GM06990 (cell line): Measurements from ENCODE around the gene MYCL.

ENCODE experiments used
- DNase-seq: peaks from one replicate; pipeline ENCODE4 v3.0.0-alpha.2; 2011; ENCODE audit not compliant: insufficient read length; ENCODE audit errors: extremely low read depth
- H3K27me3 ChIP-seq: replicated peaks from 2 replicates; pipeline ENCODE4 v1.6.0; 2011; ENCODE audit warnings: low read length; ENCODE audit not compliant: control insufficient read depth, insufficient read depth
- H3K36me3 ChIP-seq: 2 replicates; pipeline ENCODE4 v1.5.1; 2011; ENCODE audit warnings: low read length; ENCODE audit not compliant: control insufficient read depth, insufficient read depth
- H3K4me3 ChIP-seq: replicated peaks from 2 replicates; pipeline ENCODE4 v1.5.1; 2011; ENCODE audit warnings: low read depth, mild to moderate bottlenecking, control low read depth, low read length
- TF ChIP-seq, protein P1 (sequence below): IDR thresholded peaks from 2 replicates; pipeline ENCODE4 v1.5.1; 2011; ENCODE audit warnings: low read length, control low read depth, mild to moderate bottlenecking, inconsistent platforms; ENCODE audit not compliant: insufficient read depth, poor library complexity, severe bottlenecking

The MYCL gene

DNA sequence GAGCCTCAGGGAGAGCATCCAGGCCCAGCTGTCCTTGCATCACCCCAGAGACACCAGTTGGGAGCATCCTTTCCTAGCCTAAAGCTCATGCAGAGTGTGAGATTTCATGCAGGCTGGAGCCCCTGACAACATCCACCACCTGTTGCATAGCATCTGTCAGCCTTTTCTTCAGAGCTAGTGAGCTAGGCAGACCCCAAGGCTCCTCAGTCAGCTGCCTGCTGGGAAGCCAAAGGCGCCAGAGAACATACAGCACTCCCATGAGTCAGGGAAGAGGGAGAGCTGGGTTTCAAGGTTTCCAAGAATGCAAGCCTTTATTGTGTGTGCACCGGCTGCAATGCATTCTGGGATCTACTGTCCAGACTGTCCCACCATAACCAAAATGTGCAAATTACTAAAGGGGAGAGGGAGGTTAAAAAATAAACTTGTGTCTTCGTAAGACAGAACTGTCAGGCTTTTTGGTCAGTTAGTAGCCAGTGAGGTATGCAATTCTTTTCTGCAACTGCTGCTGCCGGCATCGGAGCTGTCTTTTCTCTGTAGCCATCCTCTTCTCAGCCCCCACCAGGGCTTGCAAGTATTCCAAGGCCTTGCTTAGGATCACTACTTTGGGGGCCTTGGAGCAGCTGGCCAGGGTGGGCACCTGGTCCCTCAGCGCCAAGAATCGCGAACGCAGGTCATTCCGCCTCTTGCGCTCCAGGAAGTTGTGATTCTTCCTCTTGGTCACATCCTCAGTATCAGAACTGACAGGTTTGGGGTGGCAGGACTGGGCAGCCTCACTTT lies 4.6 kb downstream of the MYCL start:
- no peak overlapping the region for H3K4me3 ChIP-seq
- H3K36me3 ChIP-seq, result no peaks in the 10 kb centered on the region
- TF ChIP-seq, protein P1, sequence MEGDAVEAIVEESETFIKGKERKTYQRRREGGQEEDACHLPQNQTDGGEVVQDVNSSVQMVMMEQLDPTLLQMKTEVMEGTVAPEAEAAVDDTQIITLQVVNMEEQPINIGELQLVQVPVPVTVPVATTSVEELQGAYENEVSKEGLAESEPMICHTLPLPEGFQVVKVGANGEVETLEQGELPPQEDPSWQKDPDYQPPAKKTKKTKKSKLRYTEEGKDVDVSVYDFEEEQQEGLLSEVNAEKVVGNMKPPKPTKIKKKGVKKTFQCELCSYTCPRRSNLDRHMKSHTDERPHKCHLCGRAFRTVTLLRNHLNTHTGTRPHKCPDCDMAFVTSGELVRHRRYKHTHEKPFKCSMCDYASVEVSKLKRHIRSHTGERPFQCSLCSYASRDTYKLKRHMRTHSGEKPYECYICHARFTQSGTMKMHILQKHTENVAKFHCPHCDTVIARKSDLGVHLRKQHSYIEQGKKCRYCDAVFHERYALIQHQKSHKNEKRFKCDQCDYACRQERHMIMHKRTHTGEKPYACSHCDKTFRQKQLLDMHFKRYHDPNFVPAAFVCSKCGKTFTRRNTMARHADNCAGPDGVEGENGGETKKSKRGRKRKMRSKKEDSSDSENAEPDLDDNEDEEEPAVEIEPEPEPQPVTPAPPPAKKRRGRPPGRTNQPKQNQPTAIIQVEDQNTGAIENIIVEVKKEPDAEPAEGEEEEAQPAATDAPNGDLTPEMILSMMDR, result no peak
- no peaks in the 10 kb centered on the region; the same call in 1 of the 2 replicates for H3K27me3 ChIP-seq
- no peak for DNase-seq

DNA sequence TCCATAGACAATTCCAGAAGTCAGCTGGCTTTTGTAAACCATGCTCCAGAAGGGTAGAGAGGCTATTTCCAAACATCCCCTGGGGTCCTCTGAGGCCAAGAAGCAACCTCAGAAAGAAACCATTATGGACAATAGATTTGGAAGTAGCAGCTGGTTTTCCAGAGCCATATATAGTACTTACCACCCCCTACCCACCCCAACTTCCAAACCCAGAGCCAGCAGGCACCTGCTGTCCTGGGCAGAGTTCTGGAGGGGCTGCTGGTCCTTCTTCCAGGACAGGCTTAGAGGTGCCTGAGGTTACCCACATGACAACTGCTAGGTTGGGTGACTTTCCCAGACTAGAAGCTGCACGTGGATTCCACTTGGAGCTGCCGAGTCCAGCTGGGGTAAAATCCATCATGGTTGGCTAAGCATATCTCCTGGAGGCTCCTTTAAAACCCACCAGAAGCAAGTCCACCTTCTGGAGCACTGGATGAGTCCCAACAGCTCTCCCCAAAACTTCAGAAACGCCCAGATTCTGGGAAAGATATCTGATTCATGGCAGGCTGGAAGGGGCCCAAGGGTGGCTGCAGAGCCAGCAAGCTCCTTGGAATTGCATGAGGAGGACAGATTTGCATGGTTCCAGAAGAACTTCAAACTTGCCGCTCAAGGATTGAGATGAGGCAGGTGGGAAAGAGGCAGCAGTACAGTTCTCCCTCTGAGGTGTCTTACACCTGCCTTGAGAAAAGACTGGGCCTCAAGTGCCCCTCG lies 5.8 kb downstream of the MYCL start:
- no peak for DNase-seq
- Histone ChIP-seq H3K36me3 (no peaks in the 10 kb centered on the region), H3K27me3 (no peaks in the 10 kb centered on the region; the same call in 1 of the 2 replicates), H3K4me3 (no peak overlapping the region)
- TF ChIP-seq, protein P1, result no peak

DNA sequence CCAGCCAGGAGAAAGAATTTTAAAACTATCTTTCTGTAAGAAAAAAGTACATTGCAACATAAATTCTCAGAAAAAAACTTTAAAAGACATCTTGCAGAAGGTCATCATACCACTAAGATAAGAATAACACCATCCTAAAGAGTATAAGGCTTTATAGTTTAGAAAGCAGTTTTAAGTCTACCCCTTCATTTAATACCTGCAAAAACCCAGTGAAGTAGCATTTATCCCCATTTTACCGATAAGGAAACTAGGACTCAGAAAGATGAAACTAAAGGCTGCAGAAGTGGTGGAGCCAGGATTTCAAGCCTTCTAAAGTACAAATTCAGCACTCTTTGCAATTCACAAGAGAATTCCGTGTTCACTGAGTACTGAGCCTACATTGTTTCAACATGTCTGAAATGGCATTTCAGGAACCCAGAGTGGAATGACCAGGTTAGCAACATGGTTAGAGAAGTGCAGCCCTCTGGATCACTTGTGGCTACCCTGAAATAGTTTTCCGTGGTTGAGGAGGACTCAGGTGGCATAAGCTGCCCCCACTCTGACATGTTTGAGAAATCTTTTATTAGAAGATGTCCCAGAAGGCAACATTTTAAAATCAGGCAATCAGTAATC lies 6.7 kb downstream of the MYCL start:
- Histone ChIP-seq H3K36me3 (no peaks in the 10 kb centered on the region), H3K27me3 (no peaks in the 10 kb centered on the region; the same call in 1 of the 2 replicates), H3K4me3 (no peak overlapping the region)
- no peak for DNase-seq
- TF ChIP-seq, protein P1, result no peak

DNA sequence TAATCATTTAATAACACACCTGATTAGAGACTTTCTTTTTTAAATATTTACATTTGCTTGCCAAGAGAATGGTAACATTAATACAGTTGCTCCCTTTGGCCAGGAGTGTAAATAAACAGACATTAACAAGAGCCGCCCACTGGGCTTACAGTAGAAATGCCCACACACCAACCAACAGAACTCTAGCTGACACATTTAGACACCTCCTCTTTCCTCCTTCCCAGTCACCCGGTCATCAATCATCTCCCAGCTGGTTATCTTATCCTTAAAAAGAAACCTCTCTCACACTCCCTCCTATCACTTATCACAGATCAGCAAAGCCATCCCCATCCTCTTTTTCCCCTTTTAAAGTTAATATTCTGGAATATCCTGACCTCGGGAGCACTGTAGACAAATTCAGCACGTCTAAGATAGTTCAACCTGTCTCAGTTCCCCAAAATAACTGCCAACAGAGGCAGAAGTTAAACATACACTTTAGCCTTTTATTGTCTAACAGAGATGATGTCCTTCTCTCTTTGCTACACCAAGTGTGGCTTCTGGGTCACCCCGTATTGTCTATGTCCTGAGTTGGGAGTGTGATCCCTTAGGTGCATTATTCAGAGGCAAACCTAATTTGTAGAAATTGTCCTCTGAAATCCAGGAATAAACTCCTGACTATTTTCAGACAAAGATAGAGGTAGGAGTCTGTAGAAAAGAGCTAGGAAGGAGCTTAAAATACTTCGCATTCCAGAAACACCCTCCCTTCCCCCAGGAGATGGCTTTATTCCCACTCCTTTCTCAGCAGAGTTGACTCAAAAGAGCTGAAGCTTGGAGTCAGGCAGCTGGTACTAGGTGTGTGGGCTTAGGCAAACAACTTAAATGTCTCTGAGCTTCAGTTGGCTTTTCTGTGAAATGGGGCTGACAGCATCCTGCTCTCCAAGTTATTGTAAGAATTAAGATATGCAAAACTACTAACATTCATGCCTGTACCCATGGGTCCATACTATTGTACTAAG lies 8.8 kb downstream of the MYCL start:
- TF ChIP-seq, protein P1, result no peak
- DNase-seq, result no peak
- H3K27me3 ChIP-seq, result no peaks in the 10 kb centered on the region
- H3K36me3 ChIP-seq, result no peaks in the 10 kb centered on the region
- H3K4me3 ChIP-seq, result no peak overlapping the region

DNA sequence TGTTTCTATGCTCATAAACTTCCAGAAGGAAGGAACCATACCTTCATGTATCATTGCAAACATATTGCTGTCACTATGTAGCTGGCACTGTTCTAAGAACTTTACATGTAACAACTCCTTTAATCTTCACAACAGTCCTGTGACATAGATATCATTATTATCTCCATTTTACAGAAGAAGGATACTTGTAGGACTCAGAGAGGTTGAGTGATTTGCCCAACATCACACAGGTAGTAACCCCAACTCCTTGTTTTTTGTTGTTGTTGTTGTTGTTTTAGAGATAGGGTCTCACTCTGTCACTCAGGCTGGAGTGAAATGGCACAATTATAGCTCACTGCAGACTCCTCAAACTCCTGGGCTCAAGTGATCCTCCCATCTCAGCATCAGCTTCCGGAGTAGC lies 10.8 kb downstream of the MYCL start:
- Histone ChIP-seq H3K36me3 (no peaks in the 10 kb centered on the region), H3K27me3 (no peaks in the 10 kb centered on the region), H3K4me3 (no peak overlapping the region)
- DNase-seq, result no peak
- TF ChIP-seq, protein P1, result no peak
